Measurements from ENCODE around the gene KDM2B.

- TF ChIP-seq CTCF (IDR thresholded peaks at IDR 0.05; ENCODE audit: low read depth, low read length, poor library complexity, severe bottlenecking) (no peak), EZH2phosphoT487 (IDR thresholded peaks at IDR 0.05; ENCODE audit: borderline replicate concordance, low read length) (no peak)
These were observed 175.6 kb downstream of the KDM2B start for GRCh38 chr12:121405211-121405610.

Data from DOHH2 (cell line).